Stimulated activated naive B cell treated with anti-CD40 and anti-IgM and Interleukin-4, amounts not matched to agents 10 μg/mL and 1 μg/mL and 100 μg/mL, for 72 hours (primary cell): ENCODE measurements around the gene PHRF1.
A peak's percentile ranks its signal among the peaks of the same experiment; 100 is the strongest.

Experiments
- ATAC-seq, 2 donors: fragments of 150-1000 bp; cut with Tn5 transposase; replicated peaks; 2 replicates each; pipeline ENCODE4 v1.10.0; 2021; ENCODE audit warnings: moderate library complexity in 1 of 2
- DNase-seq: peaks from one replicate; pipeline ENCODE4 v3.0.0; 2021
- H3K27ac Mint-ChIP-seq: one replicate; pipeline ENCODE4 v1.8.0; 2022; ENCODE audit warnings: mild to moderate bottlenecking, mixed read lengths
- H3K27me3 Mint-ChIP-seq, 2 donors: one replicate each; pipeline ENCODE4 v1.8.0; 2022; ENCODE audit warnings: mixed read lengths in 2 of 2
- H3K36me3 Mint-ChIP-seq, 2 donors: one replicate each; pipeline ENCODE4 v1.8.0; 2022; ENCODE audit warnings: mixed read lengths in 2 of 2, mild to moderate bottlenecking in 1 of 2
- H3K4me1 Mint-ChIP-seq, 2 donors: one replicate each; pipeline ENCODE4 v1.8.0; 2022; ENCODE audit warnings: mixed read lengths in 2 of 2, mild to moderate bottlenecking in 1 of 2
- H3K4me3 Mint-ChIP-seq, 2 donors: one replicate each; pipeline ENCODE4 v1.8.0; 2022; ENCODE audit warnings: mild to moderate bottlenecking in 2 of 2, mixed read lengths in 2 of 2, moderate library complexity in 1 of 2
- H3K9me3 Mint-ChIP-seq, 2 donors: one replicate each; pipeline ENCODE4 v1.8.0; 2022; ENCODE audit warnings: mixed read lengths in 2 of 2, mild to moderate bottlenecking in 1 of 2

Gene PHRF1

GRCh38 chr11:620201-620600 lies 43.9 kb downstream of the PHRF1 start:
- Mint-ChIP-seq H3K27ac (no peak overlapping the region), H3K36me3 (peaks cover 10 to 27% of the 10 kb centered on the region in 2 donors), H3K27me3 (peaks cover 7 to 16% of the 10 kb centered on the region in 2 donors), H3K4me1 (peaks cover 7 to 14% of the 10 kb centered on the region in 2 donors), H3K9me3 (no peaks in the 10 kb centered on the region), H3K4me3 (no peak overlapping the region)
- ATAC-seq (no peak), DNase-seq (no peak)

GRCh38 chr11:620935-621814 lies 44.9 kb downstream of the PHRF1 start:
- peaks cover 10 to 27% of the 10 kb centered on the region in 2 donors for H3K36me3 Mint-ChIP-seq
- no peak overlapping the region for H3K27ac Mint-ChIP-seq
- peaks cover 7 to 11% of the 10 kb centered on the region in 2 donors for H3K4me1 Mint-ChIP-seq
- ATAC-seq (no peak), DNase-seq (no peak)
- H3K4me3 Mint-ChIP-seq, result no peak overlapping the region
- H3K27me3 Mint-ChIP-seq, result peaks cover 7 to 26% of the 10 kb centered on the region in 2 donors
- H3K9me3 Mint-ChIP-seq, result no peaks in the 10 kb centered on the region

GRCh38 chr11:621838-622237 lies 45.6 kb downstream of the PHRF1 start:
- H3K4me1 Mint-ChIP-seq, result peaks cover 1 to 11% of the 10 kb centered on the region in 2 donors
- peaks cover 9 to 23% of the 10 kb centered on the region in 2 donors for H3K36me3 Mint-ChIP-seq
- no peak for DNase-seq
- H3K4me3 Mint-ChIP-seq, result no peak overlapping the region
- H3K27me3 Mint-ChIP-seq, result peaks cover 7 to 32% of the 10 kb centered on the region in 2 donors
- no peak for ATAC-seq
- H3K9me3 Mint-ChIP-seq, result no peaks in the 10 kb centered on the region
- no peak overlapping the region for H3K27ac Mint-ChIP-seq

- peaks cover 11 to 23% of the 10 kb centered on the region in 2 donors for H3K36me3 Mint-ChIP-seq
- no peak overlapping the region for H3K4me3 Mint-ChIP-seq
- H3K27me3 Mint-ChIP-seq, result peaks cover 16 to 42% of the 10 kb centered on the region in 2 donors
- no peak for DNase-seq
- H3K9me3 Mint-ChIP-seq, result no peaks in the 10 kb centered on the region
- H3K27ac Mint-ChIP-seq, result peak overlapping the region; percentile 69
- H3K4me1 Mint-ChIP-seq, result peaks cover 7 to 17% of the 10 kb centered on the region in 2 donors
- ATAC-seq, result no peak
These were observed 47.1 kb downstream of the PHRF1 start for GRCh38 chr11:623349-623869.

- ATAC-seq (no peak), DNase-seq (no peak)
- Mint-ChIP-seq H3K9me3 (no peaks in the 10 kb centered on the region), H3K36me3 (peaks cover 14 to 20% of the 10 kb centered on the region in 2 donors), H3K4me1 (peaks cover 12 to 24% of the 10 kb centered on the region in 2 donors), H3K4me3 (no peak overlapping the region), H3K27me3 (peaks cover 24 to 47% of the 10 kb centered on the region in 2 donors), H3K27ac (no peak overlapping the region)
These were observed 47.9 kb downstream of the PHRF1 start for GRCh38 chr11:623999-624704.

GRCh38 chr11:624705-625635 lies 48.7 kb downstream of the PHRF1 start, which contains the start of gene CDHR5:
CDHR5 (minus strand) TSS chr11:624955; CDS start chr11:624902, 53 bp downstream.
- DNase-seq (no peak), ATAC-seq (no peak)
- Mint-ChIP-seq H3K4me3 (no peak within 1 kb of the TSS), H3K27me3 (peaks cover 28 to 47% of the 10 kb centered on the region in 2 donors), H3K27ac (no peak within 1 kb of the TSS), H3K36me3 (peaks cover 14 to 20% of the 10 kb centered on the region in 2 donors), H3K9me3 (no peaks in the 10 kb centered on the region), H3K4me1 (peaks cover 15 to 30% of the 10 kb centered on the region in 2 donors)

GRCh38 chr11:625636-626268 lies 49.5 kb downstream of the PHRF1 start:
- peaks cover 14 to 20% of the 10 kb centered on the region in 2 donors for H3K36me3 Mint-ChIP-seq
- ATAC-seq (no peak), DNase-seq (no peak)
- H3K4me3 Mint-ChIP-seq, result no peak overlapping the region
- no peaks in the 10 kb centered on the region for H3K9me3 Mint-ChIP-seq
- H3K27me3 Mint-ChIP-seq, result peaks cover 28 to 47% of the 10 kb centered on the region in 2 donors
- H3K4me1 Mint-ChIP-seq, result peaks cover 15 to 30% of the 10 kb centered on the region in 2 donors
- no peak overlapping the region for H3K27ac Mint-ChIP-seq

GRCh38 chr11:626475-627307 lies 50.4 kb downstream of the PHRF1 start, which contains the start of gene SCT:
SCT (minus strand) TSS chr11:627181; CDS start chr11:627143, 38 bp downstream.
- Mint-ChIP-seq H3K9me3 (no peaks in the 10 kb centered on the region), H3K4me1 (peaks cover 15 to 30% of the 10 kb centered on the region in 2 donors), H3K36me3 (peaks cover 14 to 20% of the 10 kb centered on the region in 2 donors), H3K27ac (peak within 1 kb of the TSS; percentile 38), H3K27me3 (peaks cover 28 to 47% of the 10 kb centered on the region in 2 donors), H3K4me3 (peak within 1 kb of the TSS; percentile 23 to 26)
- ATAC-seq (no peak), DNase-seq (no peak)

- H3K27ac Mint-ChIP-seq, result no peak overlapping the region
- H3K4me1 Mint-ChIP-seq, result peaks cover 14 to 30% of the 10 kb centered on the region in 2 donors
- peaks cover 14 to 17% of the 10 kb centered on the region in 2 donors for H3K36me3 Mint-ChIP-seq
- no peaks in the 10 kb centered on the region for H3K9me3 Mint-ChIP-seq
- H3K27me3 Mint-ChIP-seq, result peaks cover 28 to 47% of the 10 kb centered on the region in 2 donors
- DNase-seq (no peak), ATAC-seq (no peak)
- H3K4me3 Mint-ChIP-seq, result no peak overlapping the region
These were observed 51.0 kb downstream of the PHRF1 start for GRCh38 chr11:627308-627576.

- Mint-ChIP-seq H3K27ac (peak overlapping the region; percentile 38), H3K27me3 (peaks cover 28 to 46% of the 10 kb centered on the region in 2 donors), H3K4me3 (peak overlapping the region; percentile 53 to 57), H3K36me3 (peaks cover 13 to 18% of the 10 kb centered on the region in 2 donors), H3K9me3 (no peaks in the 10 kb centered on the region), H3K4me1 (peaks cover 14 to 30% of the 10 kb centered on the region in 2 donors)
- DNase-seq (no peak), ATAC-seq (no peak)
These were observed 51.8 kb downstream of the PHRF1 start for GRCh38 chr11:628056-628455.

- Mint-ChIP-seq H3K27ac (no peak overlapping the region), H3K4me1 (peaks cover 14 to 30% of the 10 kb centered on the region in 2 donors), H3K4me3 (peak overlapping the region; percentile 10 to 36), H3K36me3 (peaks cover 6 to 13% of the 10 kb centered on the region in 2 donors), H3K27me3 (peaks cover 22 to 40% of the 10 kb centered on the region in 2 donors), H3K9me3 (no peaks in the 10 kb centered on the region)
- ATAC-seq, result peak; percentile 47 to 51
- DNase-seq, result no peak
These were observed 52.9 kb downstream of the PHRF1 start for GRCh38 chr11:629237-629583.

GRCh38 chr11:630871-631270 lies 54.6 kb downstream of the PHRF1 start:
- H3K4me1 Mint-ChIP-seq, result peaks cover 14 to 30% of the 10 kb centered on the region in 2 donors

More at GRCh38 chr11:630871-631270, 54.6 kb downstream of the PHRF1 start:
- peaks cover 6 to 15% of the 10 kb centered on the region in 2 donors for H3K36me3 Mint-ChIP-seq
- H3K27ac Mint-ChIP-seq, result no peak overlapping the region
- H3K9me3 Mint-ChIP-seq, result no peaks in the 10 kb centered on the region
- no peak for DNase-seq
- H3K27me3 Mint-ChIP-seq, result peaks cover 22 to 29% of the 10 kb centered on the region in 2 donors
- no peak for ATAC-seq
- no peak overlapping the region for H3K4me3 Mint-ChIP-seq
